ENCODE results near the gene ASXL2.

The ASXL2 gene

GRCh38 chr2:25808006-25808383 lies 70.3 kb downstream of the ASXL2 start:
- in situ Hi-C loops (cut with MboI; ENCODE audit: low sequenced_read_pairs), result no loop called here

GRCh38 chr2:25806941-25807340 lies 71.3 kb downstream of the ASXL2 start:
- in situ Hi-C loops (cut with MboI; ENCODE audit: low sequenced_read_pairs), result no loop called here

- in situ Hi-C loops (cut with MboI; ENCODE audit: low sequenced_read_pairs), result no loop called here
Measured at GRCh38 chr2:25805987-25806386, 72.3 kb downstream of the ASXL2 start.

GRCh38 chr2:25804338-25804737 lies 73.9 kb downstream of the ASXL2 start:
- in situ Hi-C loops (cut with MboI; ENCODE audit: low sequenced_read_pairs), result no loop called here

GRCh38 chr2:25799301-25799700 lies 79.0 kb downstream of the ASXL2 start:
- in situ Hi-C loops (cut with MboI; ENCODE audit: low sequenced_read_pairs), result no loop called here

GRCh38 chr2:25797620-25798488 lies 80.4 kb downstream of the ASXL2 start:
- in situ Hi-C loops (cut with MboI; ENCODE audit: low sequenced_read_pairs), result no loop called here

- in situ Hi-C loops (cut with MboI; ENCODE audit: low sequenced_read_pairs), result no loop called here
Measured at GRCh38 chr2:25794544-25795276, 83.6 kb downstream of the ASXL2 start.

- in situ Hi-C loops (cut with MboI; ENCODE audit: low sequenced_read_pairs), result no loop called here
Measured at GRCh38 chr2:25790074-25790790, 88.1 kb downstream of the ASXL2 start.

- in situ Hi-C loops (cut with MboI; ENCODE audit: low sequenced_read_pairs), result no loop called here
Measured at GRCh38 chr2:25788457-25788856, 89.8 kb downstream of the ASXL2 start.

GRCh38 chr2:25787020-25787419 lies 91.3 kb downstream of the ASXL2 start:
- in situ Hi-C loops (cut with MboI; ENCODE audit: low sequenced_read_pairs), result no loop called here

- in situ Hi-C loops (cut with MboI; ENCODE audit: low sequenced_read_pairs), result no loop called here
Measured at GRCh38 chr2:25784404-25784803, 93.9 kb downstream of the ASXL2 start.

- in situ Hi-C loops (cut with MboI; ENCODE audit: low sequenced_read_pairs), result no loop called here
Measured at GRCh38 chr2:25777077-25777476, 101.2 kb downstream of the ASXL2 start.

GRCh38 chr2:25772078-25772477 lies 106.2 kb downstream of the ASXL2 start:
- in situ Hi-C loops (cut with MboI; ENCODE audit: low sequenced_read_pairs), result no loop called here

- in situ Hi-C loops (cut with MboI; ENCODE audit: low sequenced_read_pairs), result no loop called here
Measured at GRCh38 chr2:25763575-25763974, 114.7 kb downstream of the ASXL2 start.

- in situ Hi-C loops (cut with MboI; ENCODE audit: low sequenced_read_pairs), result no loop called here
Measured at GRCh38 chr2:25760297-25760696, 118.0 kb downstream of the ASXL2 start.

GRCh38 chr2:25758348-25758747 lies 119.9 kb downstream of the ASXL2 start:
- in situ Hi-C loops (cut with MboI; ENCODE audit: low sequenced_read_pairs), result no loop called here

GRCh38 chr2:25757906-25758305 lies 120.4 kb downstream of the ASXL2 start:
- in situ Hi-C loops (cut with MboI; ENCODE audit: low sequenced_read_pairs), result no loop called here

- in situ Hi-C loops (cut with MboI; ENCODE audit: low sequenced_read_pairs), result no loop called here
Measured at GRCh38 chr2:25756536-25756935, 121.8 kb downstream of the ASXL2 start.

- in situ Hi-C loops (cut with MboI; ENCODE audit: low sequenced_read_pairs), result no loop called here
Measured at GRCh38 chr2:25749676-25750075, 128.6 kb downstream of the ASXL2 start.

GRCh38 chr2:25744055-25744454 lies 134.2 kb downstream of the ASXL2 start:
- in situ Hi-C loops (cut with MboI; ENCODE audit: low sequenced_read_pairs), result no loop called here

GRCh38 chr2:25743132-25743830 lies 135.0 kb downstream of the ASXL2 start:
- in situ Hi-C loops (cut with MboI; ENCODE audit: low sequenced_read_pairs), result no loop called here

All from HL-60/S4 (cell line).